PFSK-1 (cell line): Measurements from ENCODE around the gene MACF1.

Experiments used
- POLR2AphosphoS5 ChIP-seq: IDR thresholded peaks from 2 replicates; pipeline ENCODE4 v1.6.1; 2012; ENCODE audit warnings: low read depth, mild to moderate bottlenecking, control low read depth, low read length, moderate library complexity
- TAF1 ChIP-seq: IDR thresholded peaks from 2 replicates; pipeline ENCODE4 v1.6.1; 2012; ENCODE audit warnings: low read length, control low read depth, borderline replicate concordance; ENCODE audit not compliant: insufficient read depth

- TF ChIP-seq POLR2AphosphoS5 (no peak), TAF1 (no peak)
Measured at GRCh38 chr1:39441797-39442196, 237.3 kb downstream of the MACF1 start.
